ENCODE results near the gene CARMIL3.
A peak's percentile ranks its signal among the peaks of the same experiment; 100 is the strongest.

CARMIL3 gene

GRCh38 chr14:24086193-24086955 lies 34.6 kb downstream of the CARMIL3 start:
- Histone ChIP-seq H3K36me3 (ENCODE audit: insufficient read depth, low read length) (no peaks in the 10 kb centered on the region), H3K27ac (no peak overlapping the region), H3K9me3 (ENCODE audit: low read depth, low read length) (no peaks in the 10 kb centered on the region), H3K9ac (ENCODE audit: insufficient read length) (no peak overlapping the region), H3K4me3 (no peak overlapping the region)
- no peak for DNase-seq (ENCODE audit: low read depth, low spot score)
- TF ChIP-seq EZH2 (IDR thresholded peaks at IDR 0.05) (no peak), POLR2AphosphoS5 (IDR thresholded peaks at IDR 0.05; ENCODE audit: borderline replicate concordance, low read depth, low read length) (no peak), FOXP2 (optimal IDR thresholded peaks at IDR 0.05; ENCODE audit: control extremely low read depth, extremely low read length, insufficient read depth) (no peak)

- H3K27ac ChIP-seq, result no peak overlapping the region
- no peak for TF ChIP-seq FOXP2 (optimal IDR thresholded peaks at IDR 0.05; ENCODE audit: control extremely low read depth, extremely low read length, insufficient read depth)
- no peak for TF ChIP-seq EZH2 (IDR thresholded peaks at IDR 0.05)
- TF ChIP-seq POLR2AphosphoS5 (IDR thresholded peaks at IDR 0.05; ENCODE audit: borderline replicate concordance, low read depth, low read length), result no peak
- H3K36me3 ChIP-seq (ENCODE audit: insufficient read depth, low read length), result no peaks in the 10 kb centered on the region
- H3K4me3 ChIP-seq, result no peak overlapping the region
- H3K9ac ChIP-seq (ENCODE audit: insufficient read length), result no peak overlapping the region
- no peaks in the 10 kb centered on the region for H3K9me3 ChIP-seq (ENCODE audit: low read depth, low read length)
- DNase-seq (ENCODE audit: low read depth, low spot score), result no peak
These were observed 35.2 kb downstream of the CARMIL3 start for GRCh38 chr14:24087004-24087403.

- TF ChIP-seq POLR2AphosphoS5 (IDR thresholded peaks at IDR 0.05; ENCODE audit: borderline replicate concordance, low read depth, low read length) (no peak), EZH2 (IDR thresholded peaks at IDR 0.05) (no peak), FOXP2 (optimal IDR thresholded peaks at IDR 0.05; ENCODE audit: control extremely low read depth, extremely low read length, insufficient read depth) (no peak)
- no peak overlapping the region for H3K9ac ChIP-seq (ENCODE audit: insufficient read length)
- DNase-seq (ENCODE audit: low read depth, low spot score), result no peak
- no peaks in the 10 kb centered on the region for H3K36me3 ChIP-seq (ENCODE audit: insufficient read depth, low read length)
- H3K4me3 ChIP-seq, result no peak overlapping the region
- no peak overlapping the region for H3K27ac ChIP-seq
- no peaks in the 10 kb centered on the region for H3K9me3 ChIP-seq (ENCODE audit: low read depth, low read length)
These were observed 36.3 kb downstream of the CARMIL3 start for GRCh38 chr14:24088095-24088494.

- Histone ChIP-seq H3K27ac (no peak overlapping the region), H3K9me3 (ENCODE audit: low read depth, low read length) (no peaks in the 10 kb centered on the region), H3K9ac (ENCODE audit: insufficient read length) (no peak overlapping the region), H3K36me3 (ENCODE audit: insufficient read depth, low read length) (no peaks in the 10 kb centered on the region), H3K4me3 (no peak overlapping the region)
- no peak for DNase-seq (ENCODE audit: low read depth, low spot score)
- no peak for TF ChIP-seq EZH2 (IDR thresholded peaks at IDR 0.05)
- no peak for TF ChIP-seq POLR2AphosphoS5 (IDR thresholded peaks at IDR 0.05; ENCODE audit: borderline replicate concordance, low read depth, low read length)
- TF ChIP-seq FOXP2 (optimal IDR thresholded peaks at IDR 0.05; ENCODE audit: control extremely low read depth, extremely low read length, insufficient read depth), result no peak
These were observed 38.1 kb downstream of the CARMIL3 start for GRCh38 chr14:24089890-24090289.

GRCh38 chr14:24092110-24092504 lies 40.3 kb downstream of the CARMIL3 start:
- Histone ChIP-seq H3K9ac (ENCODE audit: insufficient read length) (no peak overlapping the region), H3K36me3 (ENCODE audit: insufficient read depth, low read length) (peaks cover 6% of the 10 kb centered on the region; the same call in 1 of the 2 replicates), H3K9me3 (ENCODE audit: low read depth, low read length) (no peaks in the 10 kb centered on the region), H3K4me3 (no peak overlapping the region), H3K27ac (no peak overlapping the region)
- DNase-seq (ENCODE audit: low read depth, low spot score), result no peak
- no peak for TF ChIP-seq FOXP2 (optimal IDR thresholded peaks at IDR 0.05; ENCODE audit: control extremely low read depth, extremely low read length, insufficient read depth)
- TF ChIP-seq EZH2 (IDR thresholded peaks at IDR 0.05), result no peak
- TF ChIP-seq POLR2AphosphoS5 (IDR thresholded peaks at IDR 0.05; ENCODE audit: borderline replicate concordance, low read depth, low read length), result no peak

- no peaks in the 10 kb centered on the region for H3K9me3 ChIP-seq (ENCODE audit: low read depth, low read length)
- peak overlapping the region; percentile 92; the same call in 1 of the 2 replicates for H3K27ac ChIP-seq
- H3K36me3 ChIP-seq (ENCODE audit: insufficient read depth, low read length), result peaks cover 6% of the 10 kb centered on the region; the same call in 1 of the 2 replicates
- H3K9ac ChIP-seq (ENCODE audit: insufficient read length), result no peak overlapping the region
- DNase-seq (ENCODE audit: low read depth, low spot score), result no peak
- no peak overlapping the region for H3K4me3 ChIP-seq
- TF ChIP-seq EZH2 (IDR thresholded peaks at IDR 0.05), result no peak
- no peak for TF ChIP-seq FOXP2 (optimal IDR thresholded peaks at IDR 0.05; ENCODE audit: control extremely low read depth, extremely low read length, insufficient read depth)
- no peak for TF ChIP-seq POLR2AphosphoS5 (IDR thresholded peaks at IDR 0.05; ENCODE audit: borderline replicate concordance, low read depth, low read length)
These were observed 40.8 kb downstream of the CARMIL3 start for GRCh38 chr14:24092505-24093206.

GRCh38 chr14:24093207-24093900 lies 41.5 kb downstream of the CARMIL3 start:
- peaks cover 10% of the 10 kb centered on the region; the same call in 1 of the 2 replicates for H3K36me3 ChIP-seq (ENCODE audit: insufficient read depth, low read length)
- H3K27ac ChIP-seq, result peak overlapping the region; percentile 92
- no peak for DNase-seq (ENCODE audit: low read depth, low spot score)
- no peaks in the 10 kb centered on the region for H3K9me3 ChIP-seq (ENCODE audit: low read depth, low read length)
- H3K4me3 ChIP-seq, result peak overlapping the region; percentile 90
- peak overlapping the region; percentile 99 for H3K9ac ChIP-seq (ENCODE audit: insufficient read length)
- TF ChIP-seq FOXP2 (optimal IDR thresholded peaks at IDR 0.05; ENCODE audit: control extremely low read depth, extremely low read length, insufficient read depth) (no peak), EZH2 (IDR thresholded peaks at IDR 0.05) (no peak), POLR2AphosphoS5 (IDR thresholded peaks at IDR 0.05; ENCODE audit: borderline replicate concordance, low read depth, low read length) (no peak)

Measured in SK-N-MC (cell line).